Glutamatergic neuron (in vitro differentiated cells): ENCODE results near the gene DENND2A. TPM values are rescaled to one million over a fixed set of nuclear protein-coding genes. Genes with fewer than 3 reads are reported as not detected.
"Not testable (repeated sequence)": the region's sequence is repeated elsewhere in the genome, so short reads cannot be mapped to it uniquely, and the experiment has no call there.

Source experiments
- DNase-seq: peaks from one replicate; pipeline ENCODE4 v3.0.0; 2022
- H3K27ac Mint-ChIP-seq: one replicate; pipeline ENCODE4 v1.8.0; 2020; ENCODE audit warnings: mild to moderate bottlenecking, mixed read lengths, inconsistent platforms; ENCODE audit not compliant: unreplicated experiment
- H3K27me3 Mint-ChIP-seq: one replicate; pipeline ENCODE4 v1.8.0; 2020; ENCODE audit warnings: mild to moderate bottlenecking, moderate library complexity, mixed read lengths, inconsistent platforms; ENCODE audit not compliant: unreplicated experiment
- H3K36me3 Mint-ChIP-seq: one replicate; pipeline ENCODE4 v1.8.0; 2020; ENCODE audit warnings: mild to moderate bottlenecking, mixed read lengths, inconsistent platforms; ENCODE audit not compliant: unreplicated experiment
- H3K4me1 Mint-ChIP-seq: one replicate; pipeline ENCODE4 v1.8.0; 2020; ENCODE audit warnings: mild to moderate bottlenecking, low read depth, mixed read lengths, inconsistent platforms; ENCODE audit not compliant: unreplicated experiment
- H3K4me3 Mint-ChIP-seq: one replicate; pipeline ENCODE4 v1.8.0; 2020; ENCODE audit warnings: mild to moderate bottlenecking, mixed read lengths, inconsistent platforms; ENCODE audit not compliant: unreplicated experiment
- H3K9me3 Mint-ChIP-seq: one replicate; pipeline ENCODE4 v1.8.0; 2020; ENCODE audit warnings: mild to moderate bottlenecking, moderate library complexity, mixed read lengths, inconsistent platforms; ENCODE audit not compliant: unreplicated experiment
- total RNA-seq: library from RNA; stranded (reverse); fragmentation: NEBNext Ultra II Directional; extraction: Animal tissue kit (Norgen Biotek cat#: 25700); gene quantifications from one replicate; pipeline ENCODE4 v1.2.1, GENCODE V29; 2021; ENCODE audit not compliant: unreplicated experiment
- TF ChIP-seq, protein P1 (sequence below): fragments of 200-600 bp; sonication (generic); IDR thresholded peaks from one replicate; pipeline ENCODE4 v1.5.0; 2021; ENCODE audit not compliant: partially characterized antibody, unreplicated experiment

Gene DENND2A
- total RNA-seq, 1 donor from 2014 or later = 64.7 TPM

DNA sequence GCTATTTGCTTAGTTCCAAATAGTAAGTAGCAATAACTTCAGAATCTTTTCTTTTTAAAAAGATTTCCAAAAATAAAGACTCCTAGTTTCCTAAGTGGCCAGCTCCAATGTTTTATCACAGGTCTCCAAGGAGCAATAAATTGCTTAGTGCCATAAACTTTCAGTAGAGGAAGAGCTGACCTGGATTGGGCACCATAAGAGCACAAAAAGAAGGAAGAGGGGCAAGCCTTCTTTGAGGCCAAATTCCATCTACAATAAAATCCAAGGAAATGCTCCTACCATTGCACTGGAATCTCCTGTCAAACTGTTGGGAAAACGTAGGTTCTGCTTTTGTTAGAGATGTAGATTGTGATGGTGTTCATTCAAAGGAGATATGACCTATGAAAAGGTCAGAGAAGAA is 64.0 kb downstream of the DENND2A start:
- peaks cover 2% of the 10 kb centered on the region for H3K9me3 Mint-ChIP-seq
- no peak overlapping the region for H3K4me3 Mint-ChIP-seq
- H3K36me3 Mint-ChIP-seq = no peaks in the 10 kb centered on the region
- no peak overlapping the region for H3K27ac Mint-ChIP-seq
- no peak for DNase-seq
- peaks cover 4% of the 10 kb centered on the region for H3K27me3 Mint-ChIP-seq
- TF ChIP-seq, protein P1, sequence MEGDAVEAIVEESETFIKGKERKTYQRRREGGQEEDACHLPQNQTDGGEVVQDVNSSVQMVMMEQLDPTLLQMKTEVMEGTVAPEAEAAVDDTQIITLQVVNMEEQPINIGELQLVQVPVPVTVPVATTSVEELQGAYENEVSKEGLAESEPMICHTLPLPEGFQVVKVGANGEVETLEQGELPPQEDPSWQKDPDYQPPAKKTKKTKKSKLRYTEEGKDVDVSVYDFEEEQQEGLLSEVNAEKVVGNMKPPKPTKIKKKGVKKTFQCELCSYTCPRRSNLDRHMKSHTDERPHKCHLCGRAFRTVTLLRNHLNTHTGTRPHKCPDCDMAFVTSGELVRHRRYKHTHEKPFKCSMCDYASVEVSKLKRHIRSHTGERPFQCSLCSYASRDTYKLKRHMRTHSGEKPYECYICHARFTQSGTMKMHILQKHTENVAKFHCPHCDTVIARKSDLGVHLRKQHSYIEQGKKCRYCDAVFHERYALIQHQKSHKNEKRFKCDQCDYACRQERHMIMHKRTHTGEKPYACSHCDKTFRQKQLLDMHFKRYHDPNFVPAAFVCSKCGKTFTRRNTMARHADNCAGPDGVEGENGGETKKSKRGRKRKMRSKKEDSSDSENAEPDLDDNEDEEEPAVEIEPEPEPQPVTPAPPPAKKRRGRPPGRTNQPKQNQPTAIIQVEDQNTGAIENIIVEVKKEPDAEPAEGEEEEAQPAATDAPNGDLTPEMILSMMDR = no peak
- H3K4me1 Mint-ChIP-seq = peaks cover 3% of the 10 kb centered on the region

DNA sequence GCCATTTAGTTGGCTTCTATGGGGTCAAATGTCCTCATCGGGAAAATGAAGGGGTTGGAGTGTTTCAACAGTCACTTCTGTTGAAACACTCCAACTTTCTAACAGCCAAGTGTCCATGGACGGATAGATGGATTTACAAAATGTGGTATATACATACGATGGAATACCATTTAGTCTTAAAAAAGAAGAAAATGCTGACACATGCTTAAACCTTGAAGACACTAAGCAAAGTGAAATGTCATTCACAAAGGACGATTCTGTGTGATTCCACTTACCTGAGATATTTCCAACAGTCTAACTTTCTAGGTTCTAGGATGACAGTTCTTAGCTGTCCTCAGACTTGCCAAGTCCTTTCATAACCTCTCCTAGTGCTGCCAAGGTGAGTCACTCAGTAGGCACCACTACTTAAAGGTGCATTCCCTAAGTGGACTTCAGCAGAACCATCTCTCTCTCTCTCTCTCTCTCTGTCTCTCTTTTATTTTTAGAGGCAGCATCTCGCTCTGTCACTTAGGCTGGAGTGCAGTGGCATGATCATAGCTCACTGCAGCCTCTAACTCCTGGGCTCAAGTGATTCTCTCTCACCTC is 69.0 kb downstream of the DENND2A start:
- peaks cover 2% of the 10 kb centered on the region for H3K27me3 Mint-ChIP-seq

DNA sequence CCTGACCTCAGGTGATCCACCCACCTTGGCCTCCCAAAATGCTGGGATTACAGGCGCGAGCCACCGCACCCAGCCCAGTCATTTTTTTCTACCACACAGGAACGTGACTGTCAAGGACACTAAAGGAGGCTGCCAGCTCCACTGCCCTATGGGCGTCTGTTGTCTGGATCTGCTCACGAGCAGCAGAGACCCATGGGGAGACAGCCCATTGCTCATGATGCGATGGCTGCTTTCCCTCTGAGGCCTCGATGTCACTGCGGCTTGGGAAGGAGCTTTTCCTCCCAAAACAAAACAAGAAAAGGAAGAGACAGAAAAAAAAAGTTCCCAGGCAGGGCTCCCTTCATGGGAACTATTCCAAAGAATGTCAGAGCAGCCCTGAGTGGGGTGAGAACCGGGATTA is 70.5 kb downstream of the DENND2A start:
- Mint-ChIP-seq H3K9me3 (peaks cover 2% of the 10 kb centered on the region), H3K27ac (no peak overlapping the region), H3K36me3 (peaks cover 9% of the 10 kb centered on the region), H3K4me1 (peaks cover 1% of the 10 kb centered on the region), H3K27me3 (peaks cover 2% of the 10 kb centered on the region), H3K4me3 (no peak overlapping the region)
- DNase-seq = no peak
- TF ChIP-seq, protein P1 = no peak

More for the DNA sequence above, 69.0 kb downstream of the DENND2A start:
- Mint-ChIP-seq H3K27ac (no peak overlapping the region), H3K4me3 (no peak overlapping the region), H3K4me1 (no peaks in the 10 kb centered on the region), H3K9me3 (no peaks in the 10 kb centered on the region), H3K36me3 (peaks cover 3% of the 10 kb centered on the region)
- DNase-seq = no peak
- TF ChIP-seq, protein P1 = no peak

DNA sequence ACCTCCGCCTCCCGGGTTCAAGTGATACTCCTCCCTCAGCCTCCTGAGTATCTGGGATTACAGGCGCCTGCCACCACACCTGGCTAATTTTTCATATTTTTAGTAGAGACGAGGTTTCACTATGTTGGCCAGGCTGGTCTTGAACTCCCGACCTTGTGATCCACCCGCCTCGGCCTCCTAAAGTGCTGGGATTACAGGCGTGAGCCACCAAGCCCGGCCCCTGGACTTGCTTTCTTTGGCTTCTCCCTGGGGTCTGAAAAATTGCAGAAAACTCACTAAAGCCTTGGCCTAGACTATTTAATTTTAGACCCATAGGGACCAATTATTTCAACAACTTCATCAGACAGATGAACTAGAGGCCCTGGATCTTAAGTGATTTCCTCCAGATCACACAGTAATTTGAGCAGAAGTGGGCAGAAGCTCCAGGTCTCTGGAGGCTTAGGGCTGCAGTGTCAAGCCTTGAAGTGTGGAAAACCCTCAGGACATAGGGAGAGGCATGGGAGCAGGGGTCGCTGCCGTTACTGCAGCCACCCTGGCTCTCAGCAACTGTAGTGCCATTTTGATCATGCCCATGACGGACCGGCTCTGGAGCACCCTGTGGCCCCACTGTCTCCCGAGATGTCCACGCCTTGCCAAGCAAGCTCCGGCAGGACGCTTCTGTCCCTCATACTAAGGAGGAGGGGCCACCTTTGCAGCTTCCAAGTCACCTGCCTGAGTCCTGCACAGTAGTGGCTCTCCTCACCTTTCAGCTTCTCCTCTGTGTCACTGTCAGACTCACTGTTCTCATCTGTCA is 72.4 kb downstream of the DENND2A start:
- no peak overlapping the region for H3K27ac Mint-ChIP-seq
- H3K4me3 Mint-ChIP-seq = no peak overlapping the region
- DNase-seq = no peak
- TF ChIP-seq, protein P1 = no peak
- peaks cover 8% of the 10 kb centered on the region for H3K4me1 Mint-ChIP-seq
- peaks cover 2% of the 10 kb centered on the region for H3K9me3 Mint-ChIP-seq
- peaks cover 9% of the 10 kb centered on the region for H3K36me3 Mint-ChIP-seq
- no peaks in the 10 kb centered on the region for H3K27me3 Mint-ChIP-seq

DNA sequence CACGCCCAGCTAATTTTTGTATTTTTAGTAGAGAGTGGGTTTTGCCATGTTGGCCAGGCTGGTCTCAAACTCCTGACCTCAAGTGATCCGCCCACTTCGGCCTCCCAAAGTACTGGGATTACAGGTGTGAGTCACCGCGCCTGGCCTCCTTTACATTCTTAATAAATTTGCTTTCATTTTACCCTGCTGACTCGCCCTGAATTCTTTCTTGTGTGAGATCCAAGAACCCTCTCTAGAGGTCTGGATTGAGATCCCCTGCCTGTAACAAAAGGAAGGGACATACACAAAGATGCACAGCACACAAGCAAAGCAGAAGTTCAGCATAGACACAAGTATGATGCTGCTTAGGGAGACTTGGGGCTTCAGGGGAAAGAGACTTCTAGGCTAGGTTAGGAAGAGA is 74.4 kb downstream of the DENND2A start:
- not testable (repeated sequence) for H3K27ac Mint-ChIP-seq, H3K4me1 Mint-ChIP-seq, H3K4me3 Mint-ChIP-seq, H3K9me3 Mint-ChIP-seq, H3K36me3 Mint-ChIP-seq, H3K27me3 Mint-ChIP-seq, DNase-seq

DNA sequence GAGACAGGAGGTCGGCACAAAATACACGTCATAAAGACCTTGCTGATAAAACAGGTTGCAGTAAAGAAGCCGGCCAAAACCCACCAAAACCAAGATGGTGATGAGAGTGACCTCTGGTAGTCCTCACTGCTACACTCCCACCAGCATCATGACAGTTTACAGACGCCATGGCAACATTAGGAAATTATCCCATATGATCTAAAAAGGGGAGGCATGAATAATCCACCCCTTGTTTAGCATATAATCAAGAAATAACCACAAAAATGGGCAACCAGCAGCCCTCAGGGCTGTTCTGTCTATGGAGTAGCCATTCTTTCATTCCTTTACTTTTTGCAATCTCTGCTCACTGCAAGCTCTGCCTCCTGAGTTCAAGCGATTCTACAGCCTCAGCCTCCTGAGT is 74.9 kb downstream of the DENND2A start:
- H3K27ac Mint-ChIP-seq, H3K4me3 Mint-ChIP-seq, H3K36me3 Mint-ChIP-seq, H3K9me3 Mint-ChIP-seq, DNase-seq, H3K27me3 Mint-ChIP-seq, H3K4me1 Mint-ChIP-seq: not testable (repeated sequence)
